ENCODE data around the gene NCK1.

- no peak for TF ChIP-seq POLR2A (IDR thresholded peaks at IDR 0.05; ENCODE audit: low read length)
- TF ChIP-seq GATA1 (IDR thresholded peaks at IDR 0.05; ENCODE audit: low read depth, low read length), result no peak
Observed at GRCh38 chr3:136937851-136938250, 75.8 kb downstream of the NCK1 start.

Measured in erythroblast (primary cell).